GM23338 (cell line): ENCODE measurements around the gene INPP4B. TPM values are rescaled to one million over a fixed set of nuclear protein-coding genes. Genes with fewer than 3 reads are reported as not detected.

ENCODE experiments used
- ATAC-seq: fragments of 200-7000 bp; cut with Tn5 transposase; 3 replicates; pipeline ENCODE4 v1.9.1; 2020
- DNase-seq: peaks from one replicate; pipeline ENCODE4 v3.0.0-alpha.2; 2015; ENCODE audit warnings: low spot score
- H2AFZ ChIP-seq: fragments of 200-600 bp; sonication (generic); 2 replicates; pipeline ENCODE4 v1.8.0; 2016; ENCODE audit warnings: antibody characterized with exemption, mild to moderate bottlenecking, moderate library complexity
- H3F3A ChIP-seq: fragments of 200-600 bp; sonication (generic); replicated peaks from 2 replicates; pipeline ENCODE4 v1.8.0; 2017; ENCODE audit warnings: antibody characterized with exemption, mixed run types, low read depth
- H3K27ac ChIP-seq: fragments of 200-600 bp; sonication (generic); 2 replicates; pipeline ENCODE4 v1.6.1; 2016; ENCODE audit warnings: low read depth
- H3K27me3 ChIP-seq: fragments of 200-600 bp; sonication (generic); 2 replicates; pipeline ENCODE4 v1.8.0; 2016; ENCODE audit warnings: mild to moderate bottlenecking, mixed run types, moderate library complexity; ENCODE audit not compliant: insufficient read depth
- H3K36me3 ChIP-seq: fragments of 200-600 bp; sonication (generic); 2 replicates; pipeline ENCODE4 v1.8.0; 2016; ENCODE audit warnings: mild to moderate bottlenecking; ENCODE audit not compliant: insufficient read depth
- H3K4me1 ChIP-seq: fragments of 200-600 bp; sonication (generic); 2 replicates; pipeline ENCODE4 v1.8.0; 2016; ENCODE audit warnings: mild to moderate bottlenecking, moderate library complexity; ENCODE audit not compliant: insufficient read depth
- H3K4me2 ChIP-seq: fragments of 200-600 bp; sonication (generic); 2 replicates; pipeline ENCODE4 v1.7.1; 2017; ENCODE audit warnings: mixed run types
- H3K4me3 ChIP-seq: fragments of 200-600 bp; sonication (generic); 2 replicates; pipeline ENCODE4 v1.6.1; 2016; ENCODE audit warnings: mixed run types
- H3K79me2 ChIP-seq: fragments of 200-600 bp; sonication (generic); replicated peaks from 2 replicates; pipeline ENCODE4 v1.8.0; 2017; ENCODE audit warnings: mild to moderate bottlenecking; ENCODE audit not compliant: insufficient read depth
- H3K9me2 ChIP-seq: fragments of 200-600 bp; sonication (generic); 2 replicates; pipeline ENCODE4 v1.8.0; 2017; ENCODE audit not compliant: insufficient read depth
- H4K20me1 ChIP-seq: fragments of 200-600 bp; sonication (generic); replicated peaks from 2 replicates; pipeline ENCODE4 v1.8.0; 2017; ENCODE audit warnings: mild to moderate bottlenecking; ENCODE audit not compliant: insufficient read depth
- H3K27ac Mint-ChIP-seq: 2 replicates; pipeline ENCODE4 v1.8.0; 2020; ENCODE audit warnings: inconsistent platforms, mild to moderate bottlenecking, moderate library complexity, mixed read lengths
- H3K27me3 Mint-ChIP-seq: 3 replicates; pipeline ENCODE4 v1.8.0; 2022; ENCODE audit warnings: low read depth, mild to moderate bottlenecking, moderate library complexity, mixed read lengths, inconsistent platforms; ENCODE audit not compliant: insufficient read depth, poor library complexity
- H3K36me3 Mint-ChIP-seq: 3 replicates; pipeline ENCODE4 v1.8.0; 2021; ENCODE audit warnings: low read depth, mild to moderate bottlenecking, inconsistent platforms, moderate library complexity, mixed read lengths
- H3K4me1 Mint-ChIP-seq: 3 replicates; pipeline ENCODE4 v1.8.0; 2020; ENCODE audit warnings: mild to moderate bottlenecking, inconsistent platforms, mixed read lengths
- H3K4me3 Mint-ChIP-seq: 3 replicates; pipeline ENCODE4 v1.8.0; 2021; ENCODE audit warnings: moderate library complexity, mild to moderate bottlenecking, inconsistent platforms, mixed read lengths
- H3K9me3 Mint-ChIP-seq: 3 replicates; pipeline ENCODE4 v1.8.0; 2020; ENCODE audit warnings: moderate library complexity, mild to moderate bottlenecking, inconsistent platforms, mixed read lengths
- EZH2 ChIP-seq: fragments of 200-600 bp; sonication (generic); IDR thresholded peaks from one replicate; pipeline ENCODE4 v1.8.0; 2017; ENCODE audit warnings: antibody characterized with exemption, mild to moderate bottlenecking, low read depth; ENCODE audit not compliant: unreplicated experiment
- EZH2phosphoT487 ChIP-seq: fragments of 200-600 bp; sonication (generic); IDR thresholded peaks from one replicate; pipeline ENCODE4 v1.8.1; 2018; ENCODE audit warnings: antibody characterized with exemption; ENCODE audit not compliant: unreplicated experiment
- JUNB ChIP-seq: IDR thresholded peaks from one replicate; pipeline ENCODE4 v1.6.1; 2016; ENCODE audit warnings: antibody characterized with exemption; ENCODE audit not compliant: unreplicated experiment
- POLR2AphosphoS5 ChIP-seq: IDR thresholded peaks from 2 replicates; pipeline ENCODE4 v1.6.1; 2016; ENCODE audit warnings: antibody characterized with exemption, low read depth
- STAT1 ChIP-seq: IDR thresholded peaks from one replicate; pipeline ENCODE4 v1.6.1; 2016; ENCODE audit warnings: antibody characterized with exemption; ENCODE audit not compliant: unreplicated experiment
- ZNF114 ChIP-seq: fragments of 250-450 bp; sonication (Bioruptor Pico); IDR thresholded peaks from 2 replicates; pipeline ENCODE4 v1.5.0; 2020; ENCODE audit warnings: mild to moderate bottlenecking, moderate library complexity
- ZNF331 ChIP-seq: fragments of 250-450 bp; sonication (Bioruptor Pico); IDR thresholded peaks from 2 replicates; pipeline ENCODE4 v1.5.0; 2020; ENCODE audit warnings: low read depth, mild to moderate bottlenecking, moderate library complexity
- polyA plus RNA-seq: library from polyadenylated mRNA; unstranded; fragments of >200 nt; fragmentation: Nextera tagmentation; extraction: Ambion mirVana; gene quantifications from 2 replicates; pipeline ENCODE4 v1.2.1, GENCODE V29; 2016
- total RNA-seq: library from RNA; depleted of rRNA; stranded (reverse); fragments of >200 nt; shearing (Covaris generic); gene quantifications from 2 replicates; pipeline ENCODE4 v1.2.3, GENCODE V29; 2014
- TF ChIP-seq, protein P1 (sequence below): IDR thresholded peaks from 2 replicates; pipeline ENCODE4 v1.6.1; 2016; ENCODE audit warnings: antibody characterized with exemption
- TF ChIP-seq, protein P2 (sequence below): IDR thresholded peaks from one replicate; pipeline ENCODE4 v1.6.1; 2018; ENCODE audit warnings: antibody characterized with exemption; ENCODE audit not compliant: unreplicated experiment

Gene INPP4B
- total and polyA plus RNA-seq, 2 experiments from 2014 or later = 0.11 to 0.14 TPM

- no peaks in the 10 kb centered on the region for H3K79me2 ChIP-seq
- Mint-ChIP-seq H3K9me3 (peaks cover 10% of the 10 kb centered on the region), H3K36me3 (peaks cover 6% of the 10 kb centered on the region; the same call in 2 of the 3 replicates), H3K4me3 (no peak overlapping the region), H3K27ac (no peak overlapping the region), H3K4me1 (peaks cover 4% of the 10 kb centered on the region; the same call in 2 of the 3 replicates), H3K27me3 (no peaks in the 10 kb centered on the region)
- H2AFZ ChIP-seq = no peak overlapping the region
- H3F3A ChIP-seq = no peaks in the 10 kb centered on the region
- no peaks in the 10 kb centered on the region for H4K20me1 ChIP-seq
- H3K9me2 ChIP-seq = no peaks in the 10 kb centered on the region
- no peak overlapping the region for H3K27ac ChIP-seq
- no peaks in the 10 kb centered on the region for H3K36me3 ChIP-seq
- TF ChIP-seq, protein P1, sequence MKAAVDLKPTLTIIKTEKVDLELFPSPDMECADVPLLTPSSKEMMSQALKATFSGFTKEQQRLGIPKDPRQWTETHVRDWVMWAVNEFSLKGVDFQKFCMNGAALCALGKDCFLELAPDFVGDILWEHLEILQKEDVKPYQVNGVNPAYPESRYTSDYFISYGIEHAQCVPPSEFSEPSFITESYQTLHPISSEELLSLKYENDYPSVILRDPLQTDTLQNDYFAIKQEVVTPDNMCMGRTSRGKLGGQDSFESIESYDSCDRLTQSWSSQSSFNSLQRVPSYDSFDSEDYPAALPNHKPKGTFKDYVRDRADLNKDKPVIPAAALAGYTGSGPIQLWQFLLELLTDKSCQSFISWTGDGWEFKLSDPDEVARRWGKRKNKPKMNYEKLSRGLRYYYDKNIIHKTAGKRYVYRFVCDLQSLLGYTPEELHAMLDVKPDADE = no peak
- TF ChIP-seq POLR2AphosphoS5 = no peak
- H3K4me1 ChIP-seq = no peaks in the 10 kb centered on the region
- ATAC-seq = no peak
- no peak for DNase-seq
- no peak overlapping the region for H3K4me2 ChIP-seq
- H3K27me3 ChIP-seq = no peaks in the 10 kb centered on the region
- no peak overlapping the region for H3K4me3 ChIP-seq
Observed at GRCh38 chr4:142331132-142331531, 515.0 kb downstream of the INPP4B start.

DNA sequence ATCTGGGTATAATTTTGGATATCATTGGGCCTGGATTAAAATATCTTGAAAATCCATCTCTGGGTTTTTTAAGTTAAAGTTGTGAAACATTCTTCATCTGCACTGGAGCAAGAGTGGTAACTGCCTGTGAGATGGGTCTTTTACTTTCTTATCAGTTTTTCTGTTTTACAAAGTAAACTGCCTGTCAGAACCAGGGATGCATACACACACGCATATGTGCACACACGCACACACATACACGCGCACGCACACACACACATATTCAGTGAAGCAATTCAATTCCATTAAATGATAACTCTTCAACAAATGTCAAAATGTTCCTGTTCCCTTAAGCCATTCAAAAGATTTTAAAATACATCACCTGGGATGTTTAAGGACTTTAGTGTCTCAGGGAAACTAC lies 515.8 kb downstream of the INPP4B start:
- no peak overlapping the region for H3K4me3 ChIP-seq
- Mint-ChIP-seq H3K27ac (no peak overlapping the region), H3K4me1 (peaks cover 4% of the 10 kb centered on the region; the same call in 2 of the 3 replicates), H3K9me3 (peaks cover 2% of the 10 kb centered on the region; the same call in 1 of the 3 replicates), H3K27me3 (no peaks in the 10 kb centered on the region), H3K4me3 (no peak overlapping the region), H3K36me3 (0 out of 3 replicates have a peak, but pooled peaks cover 2% of the 10 kb centered on the region)
- no peaks in the 10 kb centered on the region for H3F3A ChIP-seq
- TF ChIP-seq STAT1 (no peak), ZNF331 (CRISPR knock-in tag) (no peak), ZNF114 (CRISPR knock-in tag) (no peak), EZH2phosphoT487 (no peak)
- TF ChIP-seq, protein P1 = no peak
- H4K20me1 ChIP-seq = no peaks in the 10 kb centered on the region
- ATAC-seq (no peak), DNase-seq (no peak)
- no peak overlapping the region for H3K4me2 ChIP-seq
- no peaks in the 10 kb centered on the region for H3K9me2 ChIP-seq
- H3K79me2 ChIP-seq = no peaks in the 10 kb centered on the region
- H2AFZ ChIP-seq = no peak overlapping the region
- H3K4me1 ChIP-seq = no peaks in the 10 kb centered on the region
- no peaks in the 10 kb centered on the region for H3K36me3 ChIP-seq
- no peaks in the 10 kb centered on the region for H3K27me3 ChIP-seq
- no peak overlapping the region for H3K27ac ChIP-seq

- no peak overlapping the region for H3K4me3 ChIP-seq
- no peaks in the 10 kb centered on the region for H3K27me3 ChIP-seq
- no peak overlapping the region for H2AFZ ChIP-seq
- H4K20me1 ChIP-seq = no peaks in the 10 kb centered on the region
- no peak overlapping the region for H3K4me3 Mint-ChIP-seq
- H3K4me1 Mint-ChIP-seq = peaks cover 4% of the 10 kb centered on the region; the same call in 2 of the 3 replicates
- DNase-seq (no peak), ATAC-seq (no peak)
- H3K27ac Mint-ChIP-seq = no peak overlapping the region
- no peaks in the 10 kb centered on the region for H3K27me3 Mint-ChIP-seq
- H3F3A ChIP-seq = no peaks in the 10 kb centered on the region
- H3K79me2 ChIP-seq = no peaks in the 10 kb centered on the region
- no peaks in the 10 kb centered on the region for H3K36me3 ChIP-seq
- no peaks in the 10 kb centered on the region for H3K9me2 ChIP-seq
- H3K4me1 ChIP-seq = no peaks in the 10 kb centered on the region
- no peaks in the 10 kb centered on the region for H3K36me3 Mint-ChIP-seq
- no peak overlapping the region for H3K27ac ChIP-seq
- H3K9me3 Mint-ChIP-seq = no peaks in the 10 kb centered on the region; the same call in 2 of the 3 replicates
- H3K4me2 ChIP-seq = no peak overlapping the region
- TF ChIP-seq EZH2 (no peak), JUNB (no peak), ZNF114 (CRISPR knock-in tag) (no peak)
- TF ChIP-seq, protein P2, sequence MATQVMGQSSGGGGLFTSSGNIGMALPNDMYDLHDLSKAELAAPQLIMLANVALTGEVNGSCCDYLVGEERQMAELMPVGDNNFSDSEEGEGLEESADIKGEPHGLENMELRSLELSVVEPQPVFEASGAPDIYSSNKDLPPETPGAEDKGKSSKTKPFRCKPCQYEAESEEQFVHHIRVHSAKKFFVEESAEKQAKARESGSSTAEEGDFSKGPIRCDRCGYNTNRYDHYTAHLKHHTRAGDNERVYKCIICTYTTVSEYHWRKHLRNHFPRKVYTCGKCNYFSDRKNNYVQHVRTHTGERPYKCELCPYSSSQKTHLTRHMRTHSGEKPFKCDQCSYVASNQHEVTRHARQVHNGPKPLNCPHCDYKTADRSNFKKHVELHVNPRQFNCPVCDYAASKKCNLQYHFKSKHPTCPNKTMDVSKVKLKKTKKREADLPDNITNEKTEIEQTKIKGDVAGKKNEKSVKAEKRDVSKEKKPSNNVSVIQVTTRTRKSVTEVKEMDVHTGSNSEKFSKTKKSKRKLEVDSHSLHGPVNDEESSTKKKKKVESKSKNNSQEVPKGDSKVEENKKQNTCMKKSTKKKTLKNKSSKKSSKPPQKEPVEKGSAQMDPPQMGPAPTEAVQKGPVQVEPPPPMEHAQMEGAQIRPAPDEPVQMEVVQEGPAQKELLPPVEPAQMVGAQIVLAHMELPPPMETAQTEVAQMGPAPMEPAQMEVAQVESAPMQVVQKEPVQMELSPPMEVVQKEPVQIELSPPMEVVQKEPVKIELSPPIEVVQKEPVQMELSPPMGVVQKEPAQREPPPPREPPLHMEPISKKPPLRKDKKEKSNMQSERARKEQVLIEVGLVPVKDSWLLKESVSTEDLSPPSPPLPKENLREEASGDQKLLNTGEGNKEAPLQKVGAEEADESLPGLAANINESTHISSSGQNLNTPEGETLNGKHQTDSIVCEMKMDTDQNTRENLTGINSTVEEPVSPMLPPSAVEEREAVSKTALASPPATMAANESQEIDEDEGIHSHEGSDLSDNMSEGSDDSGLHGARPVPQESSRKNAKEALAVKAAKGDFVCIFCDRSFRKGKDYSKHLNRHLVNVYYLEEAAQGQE = no peak
Observed at GRCh38 chr4:142329313-142329712, 516.8 kb downstream of the INPP4B start.
